ENCODE results near the gene TXNDC5.

GRCh38 chr6:7880718-7881107 is 29.9 kb downstream of the TXNDC5 start:
- TF ChIP-seq POLR2A (IDR thresholded peaks at IDR 0.05) = no peak
- TF ChIP-seq CTCF (IDR thresholded peaks at IDR 0.05) = no peak
- no peak for TF ChIP-seq EP300 (IDR thresholded peaks at IDR 0.05)
